ENCODE measurements around the gene AQP2.

Gene AQP2

GRCh38 chr12:49998453-49998852, 47.9 kb downstream of the AQP2 start:
- DNase-seq: no peak

- no peak for DNase-seq
These were observed 53.1 kb downstream of the AQP2 start for GRCh38 chr12:50003595-50003994.

- no peak for DNase-seq
These were observed 54.2 kb downstream of the AQP2 start for GRCh38 chr12:50004696-50005095.

GRCh38 chr12:50005175-50005574, 54.6 kb downstream of the AQP2 start:
- DNase-seq: no peak

GRCh38 chr12:50006280-50006679, 55.7 kb downstream of the AQP2 start:
- DNase-seq: no peak

GRCh38 chr12:50006754-50007442, 56.4 kb downstream of the AQP2 start:
- no peak for DNase-seq
